CD14-positive monocyte (primary cell): ENCODE measurements around the gene TXNRD1. TPM values are rescaled to one million over a fixed set of nuclear protein-coding genes. Genes with fewer than 3 reads are reported as not detected.

Experiments
- DNase-seq, 3 donors: peaks; one replicate each; pipeline ENCODE4 v3.0.0-alpha.2; 2011 to 2022
- H2AFZ ChIP-seq: 2 replicates; pipeline ENCODE4 v1.6.0; 2012; ENCODE audit warnings: mild to moderate bottlenecking, low read depth, low read length, inconsistent platforms; ENCODE audit not compliant: insufficient read depth, poor library complexity, severe bottlenecking
- H3K27ac ChIP-seq, 2 donors: 1 replicate in 1 of 2; 2 replicates in 1 of 2; pipeline ENCODE4 v1.5.1; 2012 to 2013; ENCODE audit warnings: low read length in 2 of 2, control low read depth in 1 of 2, inconsistent platforms in 1 of 2, low read depth in 1 of 2, mild to moderate bottlenecking in 1 of 2
- H3K27me3 ChIP-seq, 2 donors: one replicate each; pipeline versions ENCODE4 v1.6.0 to v1.6.1; 2011 to 2013; ENCODE audit warnings: low read length in 2 of 2; ENCODE audit not compliant: control insufficient read depth in 2 of 2, insufficient read depth in 2 of 2
- H3K36me3 ChIP-seq, 2 donors: replicated peaks in 1 of 2; 1 replicate in 1 of 2; 2 replicates in 1 of 2; pipeline versions ENCODE4 v1.5.1 to v1.6.1; 2012 to 2013; ENCODE audit warnings: low read length in 2 of 2, control low read depth in 1 of 2, inconsistent platforms in 1 of 2, mild to moderate bottlenecking in 1 of 2; ENCODE audit not compliant: insufficient read depth in 2 of 2, control insufficient read depth in 1 of 2
- H3K4me1 ChIP-seq, 2 donors: 1 replicate in 1 of 2; 2 replicates in 1 of 2; pipeline versions ENCODE4 v1.5.1 to v1.6.1; 2012 to 2013; ENCODE audit warnings: low read length in 2 of 2, control low read depth in 1 of 2, inconsistent platforms in 1 of 2, mild to moderate bottlenecking in 1 of 2, moderate library complexity in 1 of 2; ENCODE audit not compliant: insufficient read depth in 2 of 2, control insufficient read depth in 1 of 2
- H3K4me2 ChIP-seq: replicated peaks from 2 replicates; pipeline ENCODE3; 2012; ENCODE audit warnings: low read length, moderate library complexity, mild to moderate bottlenecking; ENCODE audit not compliant: poor library complexity, severe bottlenecking; ENCODE audit errors: extremely low read depth
- H3K4me3 ChIP-seq, 3 experiments: fragments of 200-600 bp in 1 of 3; sonication (generic) in 1 of 3; replicated peaks in 1 of 3; 1 replicate in 2 of 3; 2 replicates in 1 of 3; pipeline ENCODE4 v1.5.1; 2011 to 2013; ENCODE audit warnings: low read length in 3 of 3, mild to moderate bottlenecking in 3 of 3, control low read depth in 2 of 3, low read depth in 2 of 3, inconsistent platforms in 1 of 3, moderate library complexity in 1 of 3
- H3K79me2 ChIP-seq: 2 replicates; pipeline ENCODE4 v1.6.0; 2012; ENCODE audit warnings: mild to moderate bottlenecking, control low read depth, inconsistent platforms, low read length, moderate library complexity; ENCODE audit not compliant: insufficient read depth
- H3K9ac ChIP-seq: 2 replicates; pipeline ENCODE4 v1.6.0; 2017; ENCODE audit warnings: low read length, mild to moderate bottlenecking; ENCODE audit not compliant: insufficient read depth, poor library complexity, severe bottlenecking
- H3K9me3 ChIP-seq, 2 donors: replicated peaks in 1 of 2; 1 replicate in 1 of 2; 2 replicates in 1 of 2; pipeline versions ENCODE4 v1.5.1 to v1.6.1; 2012 to 2013; ENCODE audit warnings: low read length in 2 of 2, control low read depth in 1 of 2; ENCODE audit not compliant: control insufficient read depth in 1 of 2, insufficient read depth in 1 of 2
- H4K20me1 ChIP-seq: 2 replicates; pipeline ENCODE4 v1.6.0; 2012; ENCODE audit warnings: mild to moderate bottlenecking, low read length, control low read depth, moderate library complexity; ENCODE audit not compliant: insufficient read depth
- H3K27ac Mint-ChIP-seq, 7 donors: one replicate each; pipeline ENCODE4 v1.8.0; 2020; ENCODE audit warnings: mild to moderate bottlenecking in 7 of 7, mixed read lengths in 7 of 7, moderate library complexity in 6 of 7, inconsistent platforms in 2 of 7
- H3K27me3 Mint-ChIP-seq, 3 donors: one replicate each; pipeline ENCODE4 v1.8.0; 2021 to 2022; ENCODE audit warnings: low read depth in 3 of 3, mild to moderate bottlenecking in 3 of 3, mixed read lengths in 3 of 3, moderate library complexity in 3 of 3, inconsistent platforms in 1 of 3
- H3K36me3 Mint-ChIP-seq, 2 donors: one replicate each; pipeline ENCODE4 v1.8.0; 2020; ENCODE audit warnings: mixed read lengths in 2 of 2, inconsistent platforms in 1 of 2, mild to moderate bottlenecking in 1 of 2
- H3K4me1 Mint-ChIP-seq: one replicate; pipeline ENCODE4 v1.8.0; 2020; ENCODE audit warnings: mild to moderate bottlenecking, mixed read lengths
- H3K4me3 Mint-ChIP-seq, 2 donors: one replicate each; pipeline ENCODE4 v1.8.0; 2020; ENCODE audit warnings: mild to moderate bottlenecking in 2 of 2, mixed read lengths in 2 of 2, moderate library complexity in 1 of 2
- H3K9me3 Mint-ChIP-seq, 7 donors: one replicate each; pipeline ENCODE4 v1.8.0; 2020 to 2022; ENCODE audit warnings: mixed read lengths in 7 of 7, mild to moderate bottlenecking in 6 of 7, moderate library complexity in 6 of 7, inconsistent platforms in 2 of 7
- WGBS: methylation state at CpG from one replicate; pipeline ENCODE4 v1.1.5; 2013; ENCODE audit warnings: missing lambda C conversion rate; ENCODE audit not compliant: insufficient coverage; 5-methylcytosine and 5-hydroxymethylcytosine counted together
- intact Hi-C, 2 donors: fragments of 100-400 bp; cut with micrococcal nuclease; formaldehyde crosslinking; loops; one replicate each; pipeline versions ENCODE4 v1.15.0 to v1.15.1; 2023
- polyA plus RNA-seq, 3 donors: library from polyadenylated mRNA; depleted of rRNA in 1 of 3; unstranded in 2 of 3; stranded (reverse) in 1 of 3; fragments of 300-500 nt in 2 of 3; fragments of >200 nt in 1 of 3; fragmentation: Illumina TruSeq in 2 of 3; gene quantifications; 1 replicate in 2 of 3; 2 replicates in 1 of 3; pipeline ENCODE4 v1.2.3, GENCODE V29; 2012 to 2021
- TF ChIP-seq, protein P1 (sequence below): fragments of 200-600 bp; IDR thresholded peaks from one replicate; pipeline ENCODE4 v1.8.0; 2022; ENCODE audit warnings: antibody characterized with exemption, mild to moderate bottlenecking

TXNRD1 gene
- polyA plus RNA-seq, 3 donors = 26.9 to 46.1 (median 29.2) TPM

DNA sequence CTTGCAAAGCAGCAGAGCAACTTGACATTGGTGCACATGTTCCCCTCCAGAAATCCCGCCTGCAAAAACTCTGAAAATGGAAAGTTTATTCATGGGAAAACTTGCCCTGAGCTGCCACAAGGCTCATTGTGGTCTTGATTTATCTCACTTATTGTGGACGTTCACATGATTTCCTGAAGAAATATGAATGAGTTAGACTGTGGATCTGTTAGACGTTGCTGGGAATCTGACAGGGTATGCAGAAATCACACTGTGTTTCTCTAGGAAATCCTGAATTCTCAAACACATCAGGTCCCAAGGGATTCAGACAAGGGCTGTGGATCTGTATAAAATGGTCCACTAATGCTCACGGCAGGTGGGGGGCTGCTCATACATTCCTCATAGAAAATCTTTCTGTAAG, 160.2 kb downstream of the TXNRD1 start:
- DNase-seq = no peak
- H3K36me3 Mint-ChIP-seq = peaks cover 0 to 3% of the 10 kb centered on the region in 2 donors
- H3K9ac ChIP-seq = no peak overlapping the region
- H3K79me2 ChIP-seq = no peaks in the 10 kb centered on the region
- no peaks in the 10 kb centered on the region for H3K36me3 ChIP-seq
- no peak overlapping the region for H3K4me3 ChIP-seq
- no peaks in the 10 kb centered on the region for H3K27me3 ChIP-seq
- WGBS = 90% methylated on average over 2 of the region's 4 CpGs
- H3K27me3 Mint-ChIP-seq = peaks cover 2 to 7% (median 4%) of the 10 kb centered on the region in 3 donors
- no peak overlapping the region for H3K4me3 Mint-ChIP-seq
- H3K27ac Mint-ChIP-seq = no peak overlapping the region
- H2AFZ ChIP-seq = no peak overlapping the region
- H3K4me1 Mint-ChIP-seq = peaks cover 13% of the 10 kb centered on the region
- H4K20me1 ChIP-seq = no peaks in the 10 kb centered on the region
- no peaks in the 10 kb centered on the region for H3K9me3 ChIP-seq
- intact Hi-C loops = loop anchor here in 1 of 2 donors (5.0 kb wide), 1 partner anchor 677 kb away; no protein-coding TSS in a partner anchor
- no peak overlapping the region for H3K4me2 ChIP-seq
- TF ChIP-seq, protein P1, sequence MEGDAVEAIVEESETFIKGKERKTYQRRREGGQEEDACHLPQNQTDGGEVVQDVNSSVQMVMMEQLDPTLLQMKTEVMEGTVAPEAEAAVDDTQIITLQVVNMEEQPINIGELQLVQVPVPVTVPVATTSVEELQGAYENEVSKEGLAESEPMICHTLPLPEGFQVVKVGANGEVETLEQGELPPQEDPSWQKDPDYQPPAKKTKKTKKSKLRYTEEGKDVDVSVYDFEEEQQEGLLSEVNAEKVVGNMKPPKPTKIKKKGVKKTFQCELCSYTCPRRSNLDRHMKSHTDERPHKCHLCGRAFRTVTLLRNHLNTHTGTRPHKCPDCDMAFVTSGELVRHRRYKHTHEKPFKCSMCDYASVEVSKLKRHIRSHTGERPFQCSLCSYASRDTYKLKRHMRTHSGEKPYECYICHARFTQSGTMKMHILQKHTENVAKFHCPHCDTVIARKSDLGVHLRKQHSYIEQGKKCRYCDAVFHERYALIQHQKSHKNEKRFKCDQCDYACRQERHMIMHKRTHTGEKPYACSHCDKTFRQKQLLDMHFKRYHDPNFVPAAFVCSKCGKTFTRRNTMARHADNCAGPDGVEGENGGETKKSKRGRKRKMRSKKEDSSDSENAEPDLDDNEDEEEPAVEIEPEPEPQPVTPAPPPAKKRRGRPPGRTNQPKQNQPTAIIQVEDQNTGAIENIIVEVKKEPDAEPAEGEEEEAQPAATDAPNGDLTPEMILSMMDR = no peak
- no peaks in the 10 kb centered on the region for H3K9me3 Mint-ChIP-seq
- H3K4me1 ChIP-seq = peaks cover 10 to 12% of the 10 kb centered on the region in 2 donors
- no peak overlapping the region for H3K27ac ChIP-seq

DNA sequence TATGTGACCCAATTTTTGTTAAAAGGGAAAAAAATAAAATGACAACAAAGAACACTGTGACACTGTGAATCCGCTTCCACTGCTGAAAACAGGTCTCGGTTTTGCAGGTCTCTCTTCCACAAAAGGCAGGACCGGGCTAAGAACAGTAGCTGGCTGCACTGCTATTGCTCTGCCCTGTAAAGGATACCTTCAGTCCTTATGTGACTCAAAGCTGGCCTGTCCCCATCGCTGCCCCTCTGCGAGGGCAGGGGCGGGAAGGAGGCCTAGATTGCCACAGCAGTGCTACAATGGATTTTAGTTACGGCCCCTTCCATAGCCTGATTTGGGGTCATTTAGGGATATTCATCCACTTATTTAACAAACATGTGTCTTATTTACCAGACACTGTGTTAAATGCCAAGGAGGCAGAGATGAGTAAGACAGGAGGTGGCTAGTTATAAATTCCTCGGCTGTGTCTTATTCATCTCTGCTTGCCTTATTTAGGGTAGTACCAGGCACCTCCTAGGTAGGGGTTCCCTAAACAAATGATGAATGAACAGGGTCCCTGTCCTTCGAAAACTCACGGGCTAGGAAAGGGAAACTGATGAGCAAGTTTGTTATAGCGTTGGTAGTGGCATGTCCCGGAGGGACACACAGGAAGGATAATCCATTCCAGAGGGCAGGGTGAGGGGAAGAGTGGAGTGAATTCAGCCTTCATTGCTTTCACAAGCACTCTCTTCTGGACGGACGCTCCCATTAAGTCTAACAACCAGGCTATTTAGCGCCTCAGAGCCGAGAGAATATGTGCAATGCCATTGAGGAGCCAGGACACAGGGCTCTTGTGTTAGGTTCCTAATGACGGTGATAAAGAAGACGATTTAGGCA, 161.3 kb downstream of the TXNRD1 start:
- TF ChIP-seq, protein P1 = no peak
- WGBS = 95% methylated on average over 10 of the region's 18 CpGs
- intact Hi-C loops = loop anchor here in 1 of 2 donors (5.0 kb wide), 1 partner anchor 675 kb away; no protein-coding TSS in a partner anchor
- DNase-seq = no peak
- no peaks in the 10 kb centered on the region for H3K27me3 ChIP-seq
- H3K79me2 ChIP-seq = no peaks in the 10 kb centered on the region
- Mint-ChIP-seq H3K4me3 (no peak overlapping the region), H3K36me3 (peaks cover 0 to 3% of the 10 kb centered on the region in 2 donors), H3K4me1 (peaks cover 10% of the 10 kb centered on the region), H3K27me3 (peaks cover 2 to 7% (median 4%) of the 10 kb centered on the region in 3 donors), H3K27ac (peak overlapping the region in 1 of 7 donors; percentile 53), H3K9me3 (no peaks in the 10 kb centered on the region)
- no peak overlapping the region for H3K27ac ChIP-seq
- H3K4me2 ChIP-seq = no peak overlapping the region
- no peak overlapping the region for H2AFZ ChIP-seq
- H3K36me3 ChIP-seq = no peaks in the 10 kb centered on the region
- no peaks in the 10 kb centered on the region for H3K9me3 ChIP-seq
- H3K4me1 ChIP-seq = peaks cover 9 to 15% of the 10 kb centered on the region in 2 donors
- H3K4me3 ChIP-seq = no peak overlapping the region
- no peak overlapping the region for H3K9ac ChIP-seq
- H4K20me1 ChIP-seq = no peaks in the 10 kb centered on the region
